WTC11 (cell line): ENCODE results near the gene RBM19. TPM values are rescaled to one million over a fixed set of nuclear protein-coding genes. Genes with fewer than 3 reads are reported as not detected.

Experiments
- ATAC-seq: fragments of 200-7000 bp; cut with Tn5 transposase; 2 replicates; pipeline ENCODE4 v1.10.0; 2021; ENCODE audit warnings: mild to moderate bottlenecking, moderate library complexity
- CTCF ChIA-PET: fragments of 300-600 bp; sonication (Branson Sonifier 250); formaldehyde crosslinking; loops from one replicate; lab custom pipeline; 2021; ENCODE audit warnings: antibody characterized with exemption; lab: Charles Lee
- POLR2A ChIA-PET: fragments of 350-600 bp; sonication (Branson Sonifier 250); formaldehyde crosslinking; loops from one replicate; lab custom pipeline; 2021; ENCODE audit warnings: antibody characterized with exemption; lab: Charles Lee
- DNase-seq: peaks from one replicate; pipeline ENCODE4 v3.0.0; 2021; ENCODE audit warnings: low spot score
- H3K27ac Mint-ChIP-seq: 2 replicates; pipeline ENCODE4 v1.8.0; 2021; ENCODE audit warnings: mixed read lengths
- H3K27me3 Mint-ChIP-seq: 2 replicates; pipeline ENCODE4 v1.8.0; 2021; ENCODE audit warnings: low read depth, mild to moderate bottlenecking, moderate library complexity, mixed read lengths
- H3K36me3 Mint-ChIP-seq: 2 replicates; pipeline ENCODE4 v1.8.0; 2021; ENCODE audit warnings: mixed read lengths
- H3K4me1 Mint-ChIP-seq: 2 replicates; pipeline ENCODE4 v1.8.0; 2022; ENCODE audit warnings: mixed read lengths
- H3K4me3 Mint-ChIP-seq: 2 replicates; pipeline ENCODE4 v1.8.0; 2021; ENCODE audit warnings: mild to moderate bottlenecking, moderate library complexity, mixed read lengths
- H3K9me3 Mint-ChIP-seq: 2 replicates; pipeline ENCODE4 v1.8.0; 2021; ENCODE audit warnings: mixed read lengths
- CBFB ChIP-seq: sonication (generic); formaldehyde crosslinking; IDR thresholded peaks from 2 replicates; pipeline ENCODE4 v1.8.1; 2022; ENCODE audit warnings: mild to moderate bottlenecking, low read depth, missing genetic modification reagents
- ESRRA ChIP-seq: sonication (generic); formaldehyde crosslinking; IDR thresholded peaks from 2 replicates; pipeline ENCODE4 v1.8.1; 2022; ENCODE audit warnings: mild to moderate bottlenecking, missing genetic modification reagents, borderline replicate concordance
- FOXP1 ChIP-seq: sonication (generic); formaldehyde crosslinking; IDR thresholded peaks from 2 replicates; pipeline ENCODE4 v1.8.0; 2022; ENCODE audit warnings: missing genetic modification reagents, mild to moderate bottlenecking, moderate library complexity, borderline replicate concordance
- JUN ChIP-seq: sonication (generic); formaldehyde crosslinking; IDR thresholded peaks from 2 replicates; pipeline ENCODE4 v1.8.0; 2023; ENCODE audit warnings: mild to moderate bottlenecking, missing genetic modification reagents
- NFATC4 ChIP-seq: fragments of 250-450 bp; sonication (Bioruptor Pico); IDR thresholded peaks from 2 replicates; pipeline ENCODE4 v1.9.0; 2021; ENCODE audit warnings: mild to moderate bottlenecking
- PRRX2 ChIP-seq: fragments of 250-450 bp; sonication (Bioruptor Pico); IDR thresholded peaks from 2 replicates; pipeline ENCODE4 v1.8.0; 2021; ENCODE audit warnings: mild to moderate bottlenecking
- RORB ChIP-seq: fragments of 250-450 bp; sonication (Bioruptor Pico); IDR thresholded peaks from 2 replicates; pipeline ENCODE4 v1.9.0; 2021; ENCODE audit warnings: mild to moderate bottlenecking
- SMAD3 ChIP-seq: sonication (generic); formaldehyde crosslinking; IDR thresholded peaks from 2 replicates; pipeline ENCODE4 v1.8.0; 2022; ENCODE audit warnings: missing genetic modification reagents, mild to moderate bottlenecking, borderline replicate concordance
- TP53 ChIP-seq: sonication (generic); formaldehyde crosslinking; IDR thresholded peaks from 2 replicates; pipeline ENCODE4 v1.8.1; 2023; ENCODE audit warnings: mild to moderate bottlenecking, missing genetic modification reagents
- ZNF263 ChIP-seq: sonication (generic); formaldehyde crosslinking; IDR thresholded peaks from 2 replicates; pipeline ENCODE4 v1.8.1; 2022; ENCODE audit warnings: low read depth, mild to moderate bottlenecking, moderate library complexity, missing genetic modification reagents
- ZNF396 ChIP-seq: fragments of 250-450 bp; sonication (Bioruptor Pico); IDR thresholded peaks from 2 replicates; pipeline ENCODE4 v1.8.0; 2021; ENCODE audit warnings: mild to moderate bottlenecking, moderate library complexity, borderline replicate concordance
- total RNA-seq: library from RNA; stranded (reverse); gene quantifications from 3 replicates; pipeline ENCODE4 v1.2.3, GENCODE V29; 2021
- TF ChIP-seq, protein P1 (sequence below): sonication (generic); formaldehyde crosslinking; IDR thresholded peaks from 2 replicates; pipeline ENCODE4 v1.8.1; 2023; ENCODE audit warnings: mild to moderate bottlenecking, missing genetic modification reagents, borderline replicate concordance
- TF ChIP-seq, protein P2 (sequence below): sonication (generic); formaldehyde crosslinking; IDR thresholded peaks from 2 replicates; pipeline ENCODE4 v1.8.1; 2023; ENCODE audit warnings: mild to moderate bottlenecking, moderate library complexity, missing genetic modification reagents
- TF ChIP-seq, protein P3 (sequence below): sonication (generic); formaldehyde crosslinking; IDR thresholded peaks from 2 replicates; pipeline ENCODE4 v1.8.0; 2023; ENCODE audit warnings: missing genetic modification reagents, mild to moderate bottlenecking, borderline replicate concordance

Gene RBM19
- total RNA-seq, 1 experiment from 2014 or later = 60.1 TPM

DNA sequence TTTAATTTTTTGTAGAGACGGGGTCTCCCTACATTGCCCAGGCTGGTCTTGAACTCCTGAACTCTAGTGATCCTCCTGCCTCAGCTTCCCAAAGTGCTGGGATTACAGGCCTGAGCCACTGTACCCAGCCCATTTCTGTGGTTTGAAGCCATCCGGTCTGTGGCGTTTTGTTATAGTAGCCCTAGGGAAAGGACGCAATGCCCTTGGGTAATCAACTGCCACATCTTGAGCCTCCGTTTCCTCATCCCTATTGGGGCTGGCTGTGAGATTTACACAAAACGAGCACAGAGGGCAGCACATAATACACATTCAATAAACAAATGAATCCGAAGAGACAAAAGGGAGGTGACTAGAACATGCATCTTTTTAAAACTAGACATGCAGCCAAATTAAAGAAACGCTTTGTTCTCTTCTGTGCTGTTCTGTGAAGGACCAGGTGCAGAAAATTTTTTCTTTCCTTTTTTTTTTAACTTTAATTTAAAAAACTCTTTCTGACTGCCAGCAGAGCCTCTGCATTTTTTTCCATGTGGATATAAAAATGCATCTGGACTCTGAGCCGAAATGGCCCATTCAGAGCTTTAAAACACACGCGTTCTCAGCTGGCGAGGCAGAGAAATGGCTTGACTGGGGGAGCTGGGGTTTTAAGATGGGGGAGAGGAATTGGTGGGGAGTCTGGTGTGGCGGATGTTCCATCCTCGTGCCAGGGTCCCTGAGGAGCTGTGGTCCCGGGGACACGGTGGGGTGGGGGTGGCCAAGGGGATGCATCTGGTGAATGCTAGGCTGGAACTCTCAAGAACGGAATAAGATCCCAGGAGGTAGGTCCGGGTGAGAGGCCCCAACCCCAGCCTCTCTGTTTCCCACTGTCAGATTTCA is 119.0 kb downstream of the RBM19 start (continued):
- TF ChIP-seq, protein P1, sequence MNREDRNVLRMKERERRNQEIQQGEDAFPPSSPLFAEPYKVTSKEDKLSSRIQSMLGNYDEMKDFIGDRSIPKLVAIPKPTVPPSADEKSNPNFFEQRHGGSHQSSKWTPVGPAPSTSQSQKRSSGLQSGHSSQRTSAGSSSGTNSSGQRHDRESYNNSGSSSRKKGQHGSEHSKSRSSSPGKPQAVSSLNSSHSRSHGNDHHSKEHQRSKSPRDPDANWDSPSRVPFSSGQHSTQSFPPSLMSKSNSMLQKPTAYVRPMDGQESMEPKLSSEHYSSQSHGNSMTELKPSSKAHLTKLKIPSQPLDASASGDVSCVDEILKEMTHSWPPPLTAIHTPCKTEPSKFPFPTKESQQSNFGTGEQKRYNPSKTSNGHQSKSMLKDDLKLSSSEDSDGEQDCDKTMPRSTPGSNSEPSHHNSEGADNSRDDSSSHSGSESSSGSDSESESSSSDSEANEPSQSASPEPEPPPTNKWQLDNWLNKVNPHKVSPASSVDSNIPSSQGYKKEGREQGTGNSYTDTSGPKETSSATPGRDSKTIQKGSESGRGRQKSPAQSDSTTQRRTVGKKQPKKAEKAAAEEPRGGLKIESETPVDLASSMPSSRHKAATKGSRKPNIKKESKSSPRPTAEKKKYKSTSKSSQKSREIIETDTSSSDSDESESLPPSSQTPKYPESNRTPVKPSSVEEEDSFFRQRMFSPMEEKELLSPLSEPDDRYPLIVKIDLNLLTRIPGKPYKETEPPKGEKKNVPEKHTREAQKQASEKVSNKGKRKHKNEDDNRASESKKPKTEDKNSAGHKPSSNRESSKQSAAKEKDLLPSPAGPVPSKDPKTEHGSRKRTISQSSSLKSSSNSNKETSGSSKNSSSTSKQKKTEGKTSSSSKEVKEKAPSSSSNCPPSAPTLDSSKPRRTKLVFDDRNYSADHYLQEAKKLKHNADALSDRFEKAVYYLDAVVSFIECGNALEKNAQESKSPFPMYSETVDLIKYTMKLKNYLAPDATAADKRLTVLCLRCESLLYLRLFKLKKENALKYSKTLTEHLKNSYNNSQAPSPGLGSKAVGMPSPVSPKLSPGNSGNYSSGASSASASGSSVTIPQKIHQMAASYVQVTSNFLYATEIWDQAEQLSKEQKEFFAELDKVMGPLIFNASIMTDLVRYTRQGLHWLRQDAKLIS (CRISPR knock-in tag) = no peak
- no peak for TF ChIP-seq CBFB (CRISPR knock-in tag)
- TF ChIP-seq FOXP1 (CRISPR knock-in tag) = no peak
- no peak for TF ChIP-seq NFATC4 (CRISPR knock-in tag)
- TF ChIP-seq ESRRA (CRISPR knock-in tag) = no peak
- TF ChIP-seq SMAD3 (CRISPR knock-in tag) = no peak
- no peak for TF ChIP-seq PRRX2 (CRISPR knock-in tag)
- no peak for TF ChIP-seq ZNF396 (CRISPR knock-in tag)
- TF ChIP-seq RORB = no peak
- TF ChIP-seq ZNF263 (CRISPR knock-in tag) = no peak
- TF ChIP-seq, protein P2, sequence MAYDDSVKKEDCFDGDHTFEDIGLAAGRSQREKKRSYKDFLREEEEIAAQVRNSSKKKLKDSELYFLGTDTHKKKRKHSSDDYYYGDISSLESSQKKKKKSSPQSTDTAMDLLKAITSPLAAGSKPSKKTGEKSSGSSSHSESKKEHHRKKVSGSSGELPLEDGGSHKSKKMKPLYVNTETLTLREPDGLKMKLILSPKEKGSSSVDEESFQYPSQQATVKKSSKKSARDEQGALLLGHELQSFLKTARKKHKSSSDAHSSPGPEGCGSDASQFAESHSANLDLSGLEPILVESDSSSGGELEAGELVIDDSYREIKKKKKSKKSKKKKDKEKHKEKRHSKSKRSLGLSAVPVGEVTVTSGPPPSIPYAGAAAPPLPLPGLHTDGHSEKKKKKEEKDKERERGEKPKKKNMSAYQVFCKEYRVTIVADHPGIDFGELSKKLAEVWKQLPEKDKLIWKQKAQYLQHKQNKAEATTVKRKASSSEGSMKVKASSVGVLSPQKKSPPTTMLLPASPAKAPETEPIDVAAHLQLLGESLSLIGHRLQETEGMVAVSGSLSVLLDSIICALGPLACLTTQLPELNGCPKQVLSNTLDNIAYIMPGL = no peak
- TF ChIP-seq, protein P3, sequence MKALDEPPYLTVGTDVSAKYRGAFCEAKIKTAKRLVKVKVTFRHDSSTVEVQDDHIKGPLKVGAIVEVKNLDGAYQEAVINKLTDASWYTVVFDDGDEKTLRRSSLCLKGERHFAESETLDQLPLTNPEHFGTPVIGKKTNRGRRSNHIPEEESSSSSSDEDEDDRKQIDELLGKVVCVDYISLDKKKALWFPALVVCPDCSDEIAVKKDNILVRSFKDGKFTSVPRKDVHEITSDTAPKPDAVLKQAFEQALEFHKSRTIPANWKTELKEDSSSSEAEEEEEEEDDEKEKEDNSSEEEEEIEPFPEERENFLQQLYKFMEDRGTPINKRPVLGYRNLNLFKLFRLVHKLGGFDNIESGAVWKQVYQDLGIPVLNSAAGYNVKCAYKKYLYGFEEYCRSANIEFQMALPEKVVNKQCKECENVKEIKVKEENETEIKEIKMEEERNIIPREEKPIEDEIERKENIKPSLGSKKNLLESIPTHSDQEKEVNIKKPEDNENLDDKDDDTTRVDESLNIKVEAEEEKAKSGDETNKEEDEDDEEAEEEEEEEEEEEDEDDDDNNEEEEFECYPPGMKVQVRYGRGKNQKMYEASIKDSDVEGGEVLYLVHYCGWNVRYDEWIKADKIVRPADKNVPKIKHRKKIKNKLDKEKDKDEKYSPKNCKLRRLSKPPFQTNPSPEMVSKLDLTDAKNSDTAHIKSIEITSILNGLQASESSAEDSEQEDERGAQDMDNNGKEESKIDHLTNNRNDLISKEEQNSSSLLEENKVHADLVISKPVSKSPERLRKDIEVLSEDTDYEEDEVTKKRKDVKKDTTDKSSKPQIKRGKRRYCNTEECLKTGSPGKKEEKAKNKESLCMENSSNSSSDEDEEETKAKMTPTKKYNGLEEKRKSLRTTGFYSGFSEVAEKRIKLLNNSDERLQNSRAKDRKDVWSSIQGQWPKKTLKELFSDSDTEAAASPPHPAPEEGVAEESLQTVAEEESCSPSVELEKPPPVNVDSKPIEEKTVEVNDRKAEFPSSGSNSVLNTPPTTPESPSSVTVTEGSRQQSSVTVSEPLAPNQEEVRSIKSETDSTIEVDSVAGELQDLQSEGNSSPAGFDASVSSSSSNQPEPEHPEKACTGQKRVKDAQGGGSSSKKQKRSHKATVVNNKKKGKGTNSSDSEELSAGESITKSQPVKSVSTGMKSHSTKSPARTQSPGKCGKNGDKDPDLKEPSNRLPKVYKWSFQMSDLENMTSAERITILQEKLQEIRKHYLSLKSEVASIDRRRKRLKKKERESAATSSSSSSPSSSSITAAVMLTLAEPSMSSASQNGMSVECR (CRISPR knock-in tag) = no peak

DNA sequence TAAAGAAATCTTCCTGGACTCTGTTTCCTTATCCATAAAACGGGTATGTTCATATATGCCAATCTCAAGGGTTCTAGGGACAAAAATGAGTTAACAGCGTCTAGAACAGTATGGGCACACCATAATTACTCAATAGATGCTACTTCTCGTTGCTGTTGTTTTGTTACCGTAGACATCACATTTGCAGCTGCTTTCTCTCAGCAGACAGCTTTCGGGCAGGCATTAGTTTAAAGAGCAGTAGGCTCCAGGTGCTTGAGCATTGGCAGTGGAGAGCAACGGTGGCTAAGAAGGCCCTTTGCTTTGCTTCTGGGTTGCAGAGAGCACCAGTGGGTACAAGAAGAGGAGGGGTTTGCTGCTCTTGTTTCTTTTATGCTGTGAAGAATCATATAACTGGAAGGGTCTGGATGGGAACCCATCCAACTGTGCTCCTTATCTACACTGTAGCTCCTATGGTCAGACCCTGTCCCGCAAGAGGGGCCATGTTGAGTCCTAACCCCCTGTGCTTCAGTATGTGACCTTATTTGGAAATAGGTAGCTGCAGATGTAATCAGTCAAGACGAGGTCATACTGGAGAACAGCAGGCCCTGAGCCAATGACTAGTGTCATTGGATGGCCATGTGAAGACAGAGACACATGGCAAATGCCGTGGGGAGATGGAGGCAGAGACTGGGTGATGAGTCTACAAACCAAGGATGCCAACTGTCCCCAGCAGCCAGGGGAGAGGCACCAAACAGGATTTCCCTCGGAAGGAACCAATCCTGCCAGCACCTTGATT is 120.0 kb downstream of the RBM19 start:
- POLR2A ChIA-PET = no interaction called here
- H3K9me3 Mint-ChIP-seq = no peaks in the 10 kb centered on the region
- CTCF ChIA-PET = interaction anchor here (1.2 to 1.4 kb wide), 2 partner anchors 21 kb away, joined by 4 to 5 read pairs; no protein-coding TSS in a partner anchor

More for the DNA sequence above, 120.0 kb downstream of the RBM19 start:
- H3K27me3 Mint-ChIP-seq = no peaks in the 10 kb centered on the region
- H3K36me3 Mint-ChIP-seq = no peaks in the 10 kb centered on the region
- DNase-seq (no peak), ATAC-seq (no peak)
- no peak overlapping the region for H3K4me3 Mint-ChIP-seq
- TF ChIP-seq TP53 (CRISPR knock-in tag) (no peak), JUN (CRISPR knock-in tag) (no peak)
- peak overlapping the region; percentile 25; the same call in 1 of the 2 replicates for H3K27ac Mint-ChIP-seq
- H3K4me1 Mint-ChIP-seq = no peaks in the 10 kb centered on the region; the same call in 1 of the 2 replicates
